ENCODE results near the gene IRAG1.

DNA sequence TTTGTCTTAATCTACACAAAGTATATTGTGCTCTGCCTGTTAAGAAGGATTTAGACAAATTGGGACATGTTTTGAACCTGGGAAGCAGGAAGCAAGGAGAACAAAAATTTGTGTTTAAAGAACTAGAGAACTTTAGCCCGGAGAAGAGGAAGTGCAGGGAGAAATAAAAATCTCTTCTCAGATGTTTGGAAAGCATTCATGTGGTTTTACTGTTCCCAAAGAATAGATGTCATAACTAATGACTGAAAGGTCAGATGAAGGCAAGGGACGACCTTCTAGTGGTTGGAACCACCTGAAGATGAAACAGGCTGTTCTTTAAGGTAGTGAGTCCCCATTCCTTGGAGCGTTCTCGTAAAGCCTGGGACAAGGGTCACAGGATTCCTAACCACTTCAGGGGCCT, 38.3 kb downstream of the IRAG1 start:
- TF ChIP-seq, protein P1, sequence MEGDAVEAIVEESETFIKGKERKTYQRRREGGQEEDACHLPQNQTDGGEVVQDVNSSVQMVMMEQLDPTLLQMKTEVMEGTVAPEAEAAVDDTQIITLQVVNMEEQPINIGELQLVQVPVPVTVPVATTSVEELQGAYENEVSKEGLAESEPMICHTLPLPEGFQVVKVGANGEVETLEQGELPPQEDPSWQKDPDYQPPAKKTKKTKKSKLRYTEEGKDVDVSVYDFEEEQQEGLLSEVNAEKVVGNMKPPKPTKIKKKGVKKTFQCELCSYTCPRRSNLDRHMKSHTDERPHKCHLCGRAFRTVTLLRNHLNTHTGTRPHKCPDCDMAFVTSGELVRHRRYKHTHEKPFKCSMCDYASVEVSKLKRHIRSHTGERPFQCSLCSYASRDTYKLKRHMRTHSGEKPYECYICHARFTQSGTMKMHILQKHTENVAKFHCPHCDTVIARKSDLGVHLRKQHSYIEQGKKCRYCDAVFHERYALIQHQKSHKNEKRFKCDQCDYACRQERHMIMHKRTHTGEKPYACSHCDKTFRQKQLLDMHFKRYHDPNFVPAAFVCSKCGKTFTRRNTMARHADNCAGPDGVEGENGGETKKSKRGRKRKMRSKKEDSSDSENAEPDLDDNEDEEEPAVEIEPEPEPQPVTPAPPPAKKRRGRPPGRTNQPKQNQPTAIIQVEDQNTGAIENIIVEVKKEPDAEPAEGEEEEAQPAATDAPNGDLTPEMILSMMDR (IDR thresholded peaks at IDR 0.05), result no peak
- no peak for TF ChIP-seq EP300 (IDR thresholded peaks at IDR 0.05)
- no peak for TF ChIP-seq POLR2A (IDR thresholded peaks at IDR 0.05)

Data from gastroesophageal sphincter (tissue), 3 donors.